Activated T-cell treated with anti-CD3 and anti-CD28 coated beads, Interleukin-2, amount 50 U/mL, for 1 hour (primary cell): Measurements from ENCODE around the gene CBS.
"Not testable (repeated sequence)": the region's sequence is repeated elsewhere in the genome, so short reads cannot be mapped to it uniquely, and the experiment has no call there.

Source experiments
- DNase-seq: peaks from one replicate; pipeline ENCODE4 v3.0.0-alpha.2; 2020

CBS gene

DNA sequence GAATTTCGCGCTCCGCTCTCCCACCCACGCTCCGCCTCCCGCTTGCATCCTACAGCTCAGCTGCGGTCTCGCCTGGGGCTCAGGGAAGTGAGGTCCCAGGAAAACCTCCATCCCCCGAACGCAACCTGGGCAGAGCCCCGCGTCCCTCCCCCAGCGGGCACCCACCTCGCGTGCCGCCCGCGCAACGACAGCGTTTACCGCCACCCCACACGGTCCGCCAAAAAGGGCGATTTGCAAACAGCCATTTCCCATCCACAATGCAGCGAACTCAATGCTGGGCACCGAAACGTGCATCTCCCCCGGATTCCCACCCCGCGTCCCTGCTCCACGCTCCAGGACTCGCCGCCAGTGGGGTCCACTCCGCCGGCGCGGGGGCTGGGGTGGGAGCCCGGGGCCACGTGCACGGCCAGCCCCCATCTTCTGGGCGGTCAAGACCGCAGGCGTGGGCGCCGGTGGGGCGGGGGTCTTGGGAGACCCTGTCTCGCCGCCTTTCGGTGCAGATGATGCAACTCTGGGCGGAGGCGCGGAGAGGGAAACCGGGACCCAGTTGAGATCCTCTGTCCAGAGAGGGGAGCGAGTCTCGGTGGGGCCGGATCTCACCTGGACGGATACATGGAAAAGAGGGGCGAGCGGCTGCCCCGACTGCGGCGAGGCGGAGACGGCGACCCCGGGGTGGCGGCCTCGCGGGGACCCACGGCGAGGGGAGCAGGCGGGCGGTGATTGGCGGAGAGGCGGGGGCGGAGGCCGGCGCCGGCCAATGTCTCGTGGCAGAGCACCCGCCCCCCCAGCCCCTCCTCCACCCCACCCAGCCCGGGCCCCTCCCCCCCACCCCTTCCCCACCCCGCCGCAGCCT, at the start of gene CBS:
CBS (minus strand) TSS at position 666 of the 853 bp plus-strand sequence. CDS start 3,642 bp downstream, outside the sequence.
- not testable (repeated sequence) for DNase-seq

DNA sequence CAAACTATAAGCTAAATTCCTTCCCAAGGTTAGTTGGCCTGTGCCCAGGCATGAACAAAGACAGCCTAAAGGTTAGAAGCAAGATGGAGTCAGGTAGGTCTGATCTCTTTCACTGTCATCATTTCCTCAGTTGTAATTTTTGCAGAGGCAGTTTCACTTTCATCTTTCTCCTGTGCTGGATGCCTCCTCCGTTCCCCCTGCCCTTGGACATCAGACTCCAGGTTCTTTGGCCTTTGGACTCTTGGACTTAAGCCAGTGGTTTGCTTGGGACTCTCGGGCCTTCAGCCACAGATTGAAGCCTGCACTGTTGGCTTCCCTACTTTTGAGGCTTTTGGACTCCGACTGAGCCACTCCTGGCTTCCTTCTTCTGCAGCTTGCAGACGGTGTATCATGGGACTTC, 40.3 kb upstream of the CBS start:
- DNase-seq = not testable (repeated sequence)

DNA sequence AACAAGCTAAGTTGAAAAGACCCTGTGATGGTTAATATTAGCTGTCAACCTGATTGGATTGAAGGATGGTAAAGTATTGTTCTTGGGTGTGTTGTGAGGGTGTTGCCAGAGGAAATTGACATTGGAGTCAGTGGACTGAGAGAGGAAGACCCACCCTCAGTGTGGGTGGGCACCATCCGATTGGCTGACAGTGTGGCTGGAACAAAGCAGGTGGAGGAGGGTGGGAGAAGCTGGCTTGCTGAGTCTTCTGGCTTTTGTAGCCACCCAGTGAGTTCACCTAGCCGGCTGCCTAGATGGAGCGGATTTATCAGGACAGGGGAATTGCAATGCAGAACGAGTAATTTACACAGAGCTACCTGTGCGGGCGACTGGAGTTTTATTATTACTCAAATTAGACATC, 38.8 kb upstream of the CBS start:
- not testable (repeated sequence) for DNase-seq

DNA sequence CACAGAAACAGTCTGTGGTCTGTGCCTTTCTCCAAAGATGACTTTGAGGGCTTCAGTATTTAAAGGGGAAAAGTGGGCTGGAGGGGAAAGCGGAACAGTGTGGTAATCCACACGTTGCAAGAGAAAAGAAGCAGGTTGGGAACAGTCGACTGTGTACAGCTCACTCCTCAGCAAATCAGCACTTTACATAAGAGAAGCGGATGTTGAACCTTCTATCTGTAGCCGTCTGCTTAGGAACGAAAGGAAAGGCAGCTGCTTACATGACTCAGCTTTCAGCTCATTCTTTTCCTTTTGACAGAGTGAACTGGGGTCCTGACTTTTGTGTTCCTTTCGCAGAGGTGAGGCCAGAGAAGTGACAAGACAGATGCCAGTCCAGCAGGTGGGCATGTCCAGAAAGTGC, 33.4 kb upstream of the CBS start:
- DNase-seq = not testable (repeated sequence)

DNA sequence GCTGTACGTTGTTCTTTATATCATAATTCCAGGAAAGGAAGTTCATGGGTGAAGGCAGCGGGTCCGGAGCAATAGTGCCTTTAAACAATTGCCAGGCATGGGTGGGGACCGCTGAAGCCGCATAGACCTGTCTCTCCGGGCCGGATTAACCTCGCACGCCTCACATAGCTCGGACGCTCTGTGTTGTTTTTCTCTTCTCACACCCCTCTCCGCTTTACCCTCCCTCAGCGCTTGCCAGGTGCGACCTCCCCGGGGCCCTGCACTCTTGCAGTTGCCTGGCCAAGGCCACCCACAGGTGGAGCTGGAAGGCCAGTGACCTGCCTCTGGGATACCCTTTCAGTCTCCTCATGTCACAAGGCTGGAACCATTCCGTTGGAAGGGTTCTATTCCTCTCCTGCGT, 32.5 kb upstream of the CBS start:
- not testable (repeated sequence) for DNase-seq

DNA sequence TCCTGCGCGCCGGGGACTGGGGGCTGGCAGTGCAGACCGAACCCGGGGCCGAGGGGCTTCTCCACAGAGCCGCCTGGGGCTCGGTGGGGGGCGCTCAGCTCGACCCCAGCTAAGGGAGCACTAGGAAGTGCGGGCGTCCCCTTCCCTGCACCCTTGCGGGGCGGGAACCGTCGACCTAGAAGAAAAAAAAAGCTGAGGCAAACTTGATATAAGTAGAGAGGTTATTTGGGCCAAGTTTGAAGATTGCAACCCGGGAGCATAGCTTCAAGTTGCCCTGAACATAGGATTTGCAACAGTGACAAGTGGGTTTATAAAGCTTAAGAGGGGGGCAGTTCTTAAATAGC, 32.1 kb upstream of the CBS start:
- not testable (repeated sequence) for DNase-seq

DNA sequence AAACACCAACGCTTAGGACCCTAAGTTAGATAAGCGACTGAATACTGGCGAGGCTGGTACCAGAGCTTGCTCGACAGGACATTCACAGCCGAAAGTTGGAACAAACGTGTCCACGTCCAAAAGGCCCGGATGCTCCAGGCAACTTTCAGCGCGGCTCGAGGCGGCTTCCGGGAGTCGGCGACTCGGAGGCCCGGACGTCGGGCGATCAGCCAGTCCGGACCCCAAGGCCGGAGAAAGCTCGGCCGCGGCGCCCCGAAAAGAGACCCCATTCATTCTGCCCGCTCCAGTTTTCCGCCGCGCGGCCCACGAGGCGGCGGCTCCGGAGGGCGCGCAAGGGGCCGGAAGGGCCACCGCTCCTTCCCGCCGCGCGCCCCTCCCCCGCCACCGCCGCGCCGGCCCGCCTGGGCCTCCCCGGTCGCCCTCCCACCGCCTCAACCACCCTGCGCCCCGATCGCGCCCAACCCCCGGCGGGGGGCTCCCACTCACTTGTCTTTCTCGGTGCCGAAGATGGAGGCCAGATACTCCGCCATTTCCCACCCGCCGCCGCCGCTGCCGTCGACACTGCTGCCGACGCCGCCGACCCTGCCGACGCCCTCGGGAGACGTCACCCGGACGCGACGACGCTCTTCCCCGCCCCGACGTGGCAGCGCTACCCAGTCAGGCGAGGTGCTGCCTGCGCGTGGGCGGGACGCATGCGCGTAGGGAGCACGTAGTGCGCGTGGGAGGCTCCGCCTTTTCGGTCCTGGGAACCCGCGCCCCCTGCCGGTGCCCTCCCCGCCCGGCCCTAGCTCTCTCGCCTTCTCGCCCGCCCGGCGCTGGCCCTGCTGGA, 31.5 kb upstream of the CBS start, which contains the start of gene U2AF1:
U2AF1 (minus strand) TSS at position 606 of the 829 bp plus-strand sequence; CDS start at position 530, 76 bp downstream.
- not testable (repeated sequence) for DNase-seq

DNA sequence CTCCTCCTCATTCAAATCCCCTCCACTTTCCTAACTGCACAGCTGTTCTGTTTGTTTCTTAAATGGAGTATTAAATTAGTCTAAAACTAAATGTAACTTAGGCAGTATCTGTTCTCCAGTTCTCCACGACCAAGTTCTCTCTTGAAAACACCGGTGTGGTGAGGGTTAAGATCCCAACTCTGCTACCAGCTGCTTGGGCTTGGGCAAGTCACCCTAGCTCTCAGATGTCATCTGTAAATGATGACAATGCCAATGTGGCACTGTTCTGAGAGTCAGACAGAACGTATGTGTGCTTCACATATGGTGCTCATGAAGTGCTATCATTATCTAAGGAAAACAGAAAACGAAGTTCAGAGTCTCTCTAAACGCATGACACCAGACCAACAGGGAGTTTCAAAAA, 29.0 kb upstream of the CBS start:
- not testable (repeated sequence) for DNase-seq

DNA sequence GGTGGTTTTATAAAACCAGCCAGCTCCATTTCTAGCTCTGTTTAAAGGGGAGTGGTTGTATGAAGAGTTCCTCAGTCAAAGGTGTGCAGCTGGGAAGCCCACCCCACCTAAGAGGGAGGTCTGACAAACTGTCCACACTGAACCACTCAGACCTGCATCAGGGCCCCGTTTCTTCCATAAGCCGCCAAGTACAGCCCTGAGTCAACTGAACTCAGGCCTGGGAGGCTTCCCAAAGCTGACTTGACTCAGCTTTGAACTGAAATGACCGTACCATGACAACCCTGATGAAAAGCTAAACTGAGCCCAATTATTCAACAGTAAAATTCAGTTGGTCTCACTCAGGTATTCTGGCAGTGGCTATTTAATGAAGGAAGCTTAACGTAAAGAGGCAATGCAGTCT, 26.6 kb upstream of the CBS start:
- DNase-seq = not testable (repeated sequence)

DNA sequence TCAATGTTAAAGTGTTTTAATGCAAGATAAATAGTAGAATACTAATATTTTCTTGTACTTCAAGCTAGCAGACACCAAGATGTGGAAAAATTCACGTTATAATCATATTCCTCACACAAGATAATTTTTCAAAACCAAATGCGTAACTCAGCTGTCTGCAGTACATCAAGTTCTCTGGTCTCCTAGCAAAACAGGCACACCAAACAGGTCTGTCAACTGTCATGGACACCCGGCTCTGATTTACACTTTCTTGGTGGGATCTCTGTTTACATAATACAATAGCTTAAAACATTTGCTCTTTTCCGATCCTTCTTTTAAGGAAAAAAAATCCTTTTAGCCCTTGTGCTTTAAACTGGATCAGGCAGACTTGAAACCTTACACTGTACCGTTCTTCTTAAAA, 26.0 kb upstream of the CBS start:
- DNase-seq = not testable (repeated sequence)

DNA sequence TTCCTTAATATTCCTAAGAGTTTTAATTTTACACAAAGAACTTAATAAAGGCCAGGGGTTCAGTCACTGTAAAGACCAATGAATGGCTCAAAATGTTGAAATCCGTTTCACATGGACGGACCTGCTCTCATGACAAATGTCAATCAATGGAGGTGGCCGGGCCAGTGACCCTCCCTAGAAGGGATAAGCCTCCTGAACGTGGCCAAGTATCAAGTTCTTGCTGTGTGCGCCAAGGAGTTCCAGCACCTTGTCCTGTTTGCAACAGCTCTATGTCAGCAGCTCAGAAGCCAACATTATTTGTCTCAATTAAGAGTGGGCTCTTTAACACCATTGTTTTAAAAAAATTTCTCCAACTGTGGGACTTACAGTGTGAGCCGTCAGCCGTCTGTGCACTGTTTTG, 25.4 kb upstream of the CBS start:
- DNase-seq = not testable (repeated sequence)

DNA sequence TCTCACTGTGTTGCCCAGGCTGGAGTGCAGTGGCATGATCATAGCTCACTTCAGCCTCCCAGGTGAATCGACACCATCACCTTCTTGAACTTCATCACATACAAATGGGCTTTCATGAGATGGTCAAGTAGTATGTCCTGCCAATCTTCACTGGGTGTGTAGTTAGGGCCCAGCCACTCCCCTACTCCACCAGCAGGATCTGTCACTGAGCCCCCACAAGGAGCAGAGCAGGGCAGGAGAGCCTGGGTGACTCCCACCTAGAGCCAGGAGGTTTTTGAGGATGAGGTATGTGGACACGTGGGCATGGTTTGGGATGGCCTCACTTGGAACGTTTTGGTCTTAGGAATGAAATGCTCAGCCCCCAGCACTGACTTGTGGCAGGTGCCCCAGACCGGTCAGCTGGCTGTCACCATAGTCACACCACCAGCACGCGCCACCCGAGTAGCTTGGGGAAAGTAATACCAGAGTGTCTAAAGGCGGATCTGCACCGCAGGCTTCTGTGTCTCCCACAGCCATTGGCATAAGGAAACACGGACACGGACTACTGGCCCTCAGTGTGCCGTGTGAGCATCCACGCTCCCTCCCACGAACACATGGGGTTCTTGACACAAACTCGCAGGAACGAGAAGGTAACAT, 16.5 kb upstream of the CBS start:
- not testable (repeated sequence) for DNase-seq

DNA sequence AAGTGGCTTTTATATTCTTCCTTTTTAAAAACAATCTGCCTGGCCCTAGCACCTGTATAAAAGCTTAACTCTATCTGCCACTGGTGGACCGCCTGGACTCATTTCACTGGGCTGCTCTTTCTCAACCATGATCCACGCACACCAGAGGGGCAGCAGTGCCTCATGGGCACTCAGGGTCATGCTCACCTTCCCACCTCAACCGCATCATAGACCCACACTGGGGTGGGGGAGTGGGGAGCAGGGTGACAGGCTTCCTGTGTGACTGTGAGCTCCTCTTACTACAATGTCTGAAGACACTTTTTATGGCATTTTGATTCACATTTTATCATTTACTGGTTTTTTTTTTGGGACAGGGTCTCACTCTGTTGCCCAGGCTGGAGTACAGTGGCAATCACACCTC, 15.3 kb upstream of the CBS start:
- not testable (repeated sequence) for DNase-seq

DNA sequence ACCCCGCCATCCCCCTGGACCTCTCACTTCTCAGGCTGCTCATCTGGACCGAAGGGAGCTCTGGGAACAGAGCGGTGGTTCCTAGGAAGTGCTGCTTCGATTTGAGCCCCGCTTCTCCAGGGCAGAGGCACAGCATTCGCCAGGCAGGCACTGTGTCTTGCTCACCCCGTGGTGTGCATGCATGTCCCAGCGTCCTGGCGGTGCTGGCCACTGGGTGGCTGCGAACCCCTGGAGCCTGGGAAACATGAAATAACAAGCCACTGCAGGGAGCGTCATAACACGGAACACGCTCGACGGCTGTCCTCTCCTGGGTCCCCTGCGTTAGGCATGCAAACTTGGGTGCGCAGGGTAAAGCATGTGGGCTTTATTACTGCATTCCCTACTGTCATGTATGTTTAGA, 13.8 kb upstream of the CBS start:
- not testable (repeated sequence) for DNase-seq

DNA sequence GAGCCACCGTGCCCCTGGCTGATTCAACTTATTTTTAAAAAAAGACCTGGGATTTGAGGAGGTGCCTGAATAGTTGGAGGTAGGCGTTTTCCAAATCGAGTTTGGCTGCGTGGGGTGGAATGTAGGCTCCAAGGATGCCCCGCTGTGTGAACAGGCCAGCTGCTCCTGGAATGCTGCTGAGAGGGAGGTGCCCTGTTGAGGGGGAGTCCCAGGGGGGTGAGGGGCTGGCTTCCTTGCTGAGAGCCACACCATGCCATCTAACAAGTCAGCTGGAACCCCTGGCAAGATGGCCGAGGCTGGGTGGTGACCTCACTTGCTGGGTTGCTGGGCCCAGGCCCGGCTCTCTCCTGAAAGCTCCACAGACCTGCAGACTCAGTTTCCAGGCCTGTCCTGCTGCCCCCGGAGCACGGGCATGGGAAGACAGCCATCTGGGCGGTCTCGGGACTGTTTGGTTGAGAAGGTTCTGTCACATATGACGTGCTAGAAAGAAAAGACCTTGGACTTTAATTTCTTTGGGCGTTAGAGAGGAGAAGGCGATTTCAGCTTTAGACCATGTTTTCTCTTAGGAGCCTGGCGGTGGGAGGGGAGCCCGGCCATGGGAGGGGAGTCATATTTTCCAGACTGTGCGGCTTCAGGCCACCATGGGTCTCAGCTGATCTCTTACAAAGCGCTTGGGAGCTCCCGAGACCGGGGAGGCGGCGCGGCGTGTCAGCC, 7.1 kb upstream of the CBS start:
- DNase-seq = not testable (repeated sequence)

DNA sequence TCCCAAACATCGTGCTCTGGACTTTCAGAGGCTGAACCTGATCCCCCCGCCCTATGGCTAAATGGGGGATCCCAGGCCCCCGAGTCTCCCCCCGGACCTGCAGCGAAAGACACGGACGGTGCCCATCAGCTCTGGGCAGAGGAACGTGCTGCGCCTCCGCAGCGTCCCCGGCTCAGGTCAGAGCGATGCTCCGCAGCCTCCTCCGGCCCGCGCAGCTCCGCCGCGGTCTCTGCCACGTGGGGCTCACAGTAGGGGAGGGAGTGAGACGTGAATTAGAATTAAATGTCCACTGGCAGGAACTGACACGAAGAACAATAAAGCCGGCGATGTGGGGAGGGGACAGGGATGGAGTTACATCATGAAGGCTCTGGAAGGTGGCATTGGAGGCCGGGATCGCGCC, 1.0 kb upstream of the CBS start:
- not testable (repeated sequence) for DNase-seq

DNA sequence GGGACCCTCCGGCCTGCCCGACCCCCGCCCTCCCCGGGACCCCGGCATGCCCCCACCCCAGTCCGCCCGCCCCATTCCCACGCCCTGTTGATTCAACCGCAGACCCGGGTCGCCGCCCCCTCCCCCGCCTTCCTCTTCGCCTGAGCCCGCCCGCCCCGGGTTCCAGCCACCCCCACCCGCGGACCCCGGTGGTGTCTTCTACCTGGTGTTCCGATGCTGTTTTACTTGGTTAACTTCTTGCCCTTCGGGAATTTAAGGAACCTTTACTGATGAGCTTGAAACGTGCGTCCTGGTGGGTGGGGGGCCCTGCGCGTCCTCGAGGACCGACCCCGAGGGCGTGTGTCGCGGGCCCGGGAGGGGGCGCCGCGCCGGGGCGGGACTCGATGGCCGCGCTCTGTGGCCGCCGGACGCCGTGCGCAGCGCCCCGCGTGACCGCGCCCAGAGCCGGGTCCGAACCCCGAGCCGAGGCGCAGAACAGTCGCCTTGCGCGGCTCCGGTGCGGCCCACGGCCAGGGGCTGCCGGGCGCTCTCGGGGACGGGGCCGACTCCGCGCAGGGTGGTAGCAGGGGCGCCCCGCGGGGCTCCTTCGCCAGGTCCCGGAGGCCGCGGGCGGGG, 495 bp upstream of the CBS start:
- DNase-seq = not testable (repeated sequence)

DNA sequence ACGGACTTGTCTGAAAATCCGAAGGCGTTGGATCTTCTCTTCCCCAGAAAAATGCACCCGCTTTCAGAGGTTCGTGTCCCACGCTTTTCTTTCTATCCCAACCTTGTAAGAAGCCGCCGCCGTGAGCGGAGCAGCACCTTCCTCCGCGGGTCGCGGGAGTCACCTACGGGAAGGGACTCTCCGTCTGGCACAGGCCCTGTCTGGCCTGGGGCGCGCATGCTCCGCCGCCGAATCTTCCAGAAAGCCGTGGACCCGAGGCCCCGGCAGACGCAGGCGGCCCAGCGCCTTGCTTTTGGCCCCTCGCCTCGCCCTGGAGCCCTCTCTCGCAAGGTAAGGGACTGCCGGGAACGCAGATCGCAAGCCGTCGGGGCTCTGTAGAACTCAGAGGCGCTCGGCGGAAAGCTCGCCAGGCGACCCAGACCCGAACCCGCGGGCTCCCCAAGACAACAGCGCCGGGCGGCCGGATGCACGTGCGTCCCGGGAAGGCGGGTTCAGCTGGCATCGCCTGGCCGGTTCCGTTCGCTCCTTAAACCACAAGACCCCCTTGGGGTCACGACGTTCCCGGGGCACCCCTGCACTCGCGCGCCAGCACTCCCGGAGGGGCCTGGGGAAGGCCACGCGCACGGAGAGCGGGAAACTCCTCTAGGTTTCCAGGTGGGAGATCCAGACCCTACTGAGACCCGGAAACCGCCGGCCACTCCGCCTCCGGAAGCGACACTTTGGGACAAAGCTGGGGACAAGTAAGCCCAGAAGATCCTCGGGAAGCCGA, 1.1 kb downstream of the CBS start:
- not testable (repeated sequence) for DNase-seq

DNA sequence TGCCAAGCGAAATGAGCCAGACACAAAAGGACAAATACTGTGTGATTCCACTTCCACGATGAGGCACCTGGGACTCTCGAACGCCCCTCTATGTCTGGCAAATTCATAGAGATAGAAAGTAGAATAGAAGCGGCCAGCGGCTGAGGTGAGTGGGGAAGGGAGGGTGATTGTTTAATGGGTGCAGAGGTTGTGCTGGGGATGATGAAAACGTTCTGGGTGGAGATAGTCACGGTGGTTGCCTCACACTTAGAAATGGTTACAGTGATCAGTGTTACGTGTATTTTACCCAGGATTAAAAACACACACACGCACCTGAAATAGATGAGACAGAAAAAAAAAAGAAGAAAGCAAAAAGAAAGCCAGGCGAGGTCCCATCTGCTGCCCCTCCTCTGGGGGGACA, 2.9 kb downstream of the CBS start:
- not testable (repeated sequence) for DNase-seq

DNA sequence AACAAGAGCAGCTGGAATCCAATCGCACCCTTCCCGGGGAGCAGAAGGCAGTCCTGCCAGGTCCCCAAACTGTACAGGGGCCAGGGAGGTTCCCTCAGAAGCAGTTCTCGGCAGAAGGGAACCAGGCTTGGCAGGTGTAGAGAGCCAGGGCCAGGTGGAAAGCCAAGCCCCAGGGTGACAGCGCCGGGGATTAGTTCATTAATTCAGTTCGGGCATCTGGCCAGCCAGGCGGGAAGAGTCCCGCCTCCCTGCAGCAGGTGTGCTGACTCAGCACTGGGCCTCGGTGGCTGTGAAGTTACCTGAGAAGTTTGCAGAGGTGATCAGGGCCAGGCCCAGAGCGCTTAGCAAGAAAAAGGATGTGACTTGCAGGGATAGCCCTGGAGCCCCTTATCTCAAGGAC, 6.0 kb downstream of the CBS start:
- not testable (repeated sequence) for DNase-seq

DNA sequence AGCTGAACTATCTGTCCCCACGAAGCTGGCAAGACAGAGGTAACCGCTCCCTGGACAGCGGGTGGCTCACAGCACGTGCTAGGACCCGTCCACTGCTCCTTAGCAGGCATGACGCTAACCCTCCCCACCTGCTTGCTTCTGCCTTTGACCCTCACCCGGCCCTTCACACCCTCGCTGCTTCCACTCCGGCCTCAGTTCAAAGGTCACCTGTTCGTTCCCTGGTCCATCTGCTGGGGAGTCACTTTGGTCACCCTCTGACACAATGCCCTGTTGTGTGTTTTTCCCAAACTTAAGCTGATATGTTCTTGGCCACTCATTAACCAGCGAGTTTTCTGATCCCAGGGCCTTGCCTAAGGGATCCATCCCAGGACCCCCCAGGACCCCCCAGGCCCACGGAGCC, 7.6 kb downstream of the CBS start:
- DNase-seq = not testable (repeated sequence)
